ENCODE data around the gene ZNF827.

The ZNF827 gene

GRCh38 chr4:145939441-145939750 is 773 bp upstream of the ZNF827 start:
- TF ChIP-seq GATA3 (IDR thresholded peaks at IDR 0.05; ENCODE audit: low read depth, low read length) (no peak), GATA2 (IDR thresholded peaks at IDR 0.05; ENCODE audit: low read depth, low read length) (no peak)

DNA sequence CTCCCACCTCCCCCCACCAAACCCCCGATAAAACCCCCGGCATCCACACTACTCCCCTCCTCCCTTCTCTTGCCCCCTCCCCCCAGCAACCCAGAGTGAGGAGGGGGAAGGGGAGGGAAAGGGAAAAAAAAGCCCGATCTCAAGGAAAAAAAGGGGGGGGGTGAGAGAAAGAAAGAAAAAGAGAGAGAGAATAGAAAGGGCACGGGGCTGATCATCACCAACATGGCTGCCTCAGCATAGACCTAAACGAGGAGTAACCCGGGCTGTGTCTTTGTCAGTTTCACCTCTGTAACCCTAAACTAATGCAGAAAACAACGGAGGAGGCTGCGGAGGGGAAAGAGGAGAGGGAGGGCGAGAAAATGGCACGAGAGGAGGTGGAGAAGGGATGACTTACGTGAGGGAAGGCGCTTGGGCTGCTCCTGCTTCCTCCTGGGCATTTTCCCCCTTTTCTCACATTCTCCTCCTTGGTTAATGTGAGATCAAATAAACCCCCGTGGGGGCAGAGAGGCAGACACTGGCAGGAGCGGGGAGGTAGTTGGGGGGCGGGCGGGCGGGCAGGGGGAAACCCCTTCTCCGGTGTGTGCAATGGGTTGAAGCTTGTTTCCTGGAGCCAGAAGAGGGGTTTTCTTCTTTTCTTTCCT is 532 bp downstream of the ZNF827 start:
- TF ChIP-seq GATA2 (IDR thresholded peaks at IDR 0.05; ENCODE audit: low read depth, low read length) (no peak), GATA3 (IDR thresholded peaks at IDR 0.05; ENCODE audit: low read depth, low read length) (no peak)

DNA sequence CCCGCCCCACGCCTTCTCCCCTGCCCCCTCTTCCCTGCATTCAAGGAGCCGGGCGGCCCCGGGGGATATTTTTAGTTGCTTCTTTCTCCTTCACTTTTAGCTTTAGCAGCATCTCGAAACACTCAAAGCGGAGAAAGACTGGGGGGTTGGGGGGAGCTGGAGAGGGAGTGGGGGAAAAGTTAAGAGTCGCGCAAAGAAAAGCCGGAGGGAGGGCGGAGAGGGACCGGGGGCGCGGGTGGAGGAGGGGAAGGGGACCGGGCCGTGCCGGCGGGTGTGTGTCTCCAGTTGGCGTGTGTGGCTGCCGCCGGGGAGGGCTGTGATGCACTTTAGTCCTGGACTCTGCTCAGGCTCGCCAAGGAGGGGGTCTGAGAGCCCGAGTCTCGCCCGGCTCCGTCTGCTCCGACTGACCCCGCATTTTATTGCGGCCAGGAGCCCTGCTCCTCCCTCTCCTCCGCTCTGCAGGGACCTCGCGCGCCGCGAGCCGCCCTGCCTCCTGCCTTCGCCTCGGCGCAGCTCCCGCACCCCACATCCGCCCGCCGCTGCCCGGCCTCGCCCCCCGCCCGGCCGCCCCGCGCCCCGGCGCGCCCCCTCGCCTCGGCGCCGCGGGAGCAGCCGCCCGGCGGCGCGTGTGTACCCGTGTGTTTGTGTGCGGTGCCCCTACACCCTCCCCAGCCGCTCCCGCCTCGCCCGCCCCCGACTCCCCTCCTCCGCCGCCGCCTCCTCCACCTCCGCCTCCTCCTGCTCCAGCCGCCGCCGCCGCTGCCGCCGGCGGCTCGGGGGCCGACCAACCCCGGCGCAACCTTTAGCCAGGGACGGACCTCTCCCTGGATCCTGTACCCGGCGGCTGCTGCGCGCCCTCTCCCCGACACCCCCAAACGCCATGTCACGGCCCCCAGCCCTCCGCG is 1.4 kb downstream of the ZNF827 start:
- no peak for TF ChIP-seq GATA2 (IDR thresholded peaks at IDR 0.05; ENCODE audit: low read depth, low read length)

- TF ChIP-seq GATA3 (IDR thresholded peaks at IDR 0.05; ENCODE audit: low read depth, low read length) (no peak), GATA2 (IDR thresholded peaks at IDR 0.05; ENCODE audit: low read depth, low read length) (no peak)
These were observed 2.3 kb downstream of the ZNF827 start for GRCh38 chr4:145936142-145936996.

- TF ChIP-seq GATA3 (IDR thresholded peaks at IDR 0.05; ENCODE audit: low read depth, low read length) = no peak
- TF ChIP-seq GATA2 (IDR thresholded peaks at IDR 0.05; ENCODE audit: low read depth, low read length) = no peak
These were observed 3.1 kb downstream of the ZNF827 start for GRCh38 chr4:145935253-145936141.

GRCh38 chr4:145934434-145935047 is 4.1 kb downstream of the ZNF827 start:
- TF ChIP-seq GATA3 (IDR thresholded peaks at IDR 0.05; ENCODE audit: low read depth, low read length) (no peak), GATA2 (IDR thresholded peaks at IDR 0.05; ENCODE audit: low read depth, low read length) (no peak)

DNA sequence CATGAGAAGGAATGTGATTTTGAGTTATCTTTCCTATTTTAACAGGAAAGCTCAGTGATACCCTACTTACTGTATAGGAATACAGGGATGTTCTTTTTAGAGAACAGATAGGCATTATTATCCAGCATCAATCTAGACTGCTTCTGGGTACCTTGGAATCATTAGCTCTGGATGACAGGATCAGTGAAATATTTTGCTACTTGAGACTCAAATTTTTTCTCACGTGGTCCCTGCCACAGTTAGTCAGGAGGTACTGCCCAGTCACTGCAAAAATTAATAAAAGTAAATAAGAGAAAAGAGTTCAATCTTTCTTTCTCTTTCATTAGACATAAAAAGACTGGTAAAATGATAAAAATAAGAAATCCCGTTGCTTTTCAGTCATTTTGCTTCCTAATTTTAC is 5.5 kb downstream of the ZNF827 start:
- TF ChIP-seq GATA2 (IDR thresholded peaks at IDR 0.05; ENCODE audit: low read depth, low read length) (no peak), GATA3 (IDR thresholded peaks at IDR 0.05; ENCODE audit: low read depth, low read length) (no peak)

GRCh38 chr4:145931403-145931802 is 7.2 kb downstream of the ZNF827 start:
- peak; percentile 53 for TF ChIP-seq GATA2 (IDR thresholded peaks at IDR 0.05; ENCODE audit: low read depth, low read length)
- peak; percentile 76 for TF ChIP-seq GATA3 (IDR thresholded peaks at IDR 0.05; ENCODE audit: low read depth, low read length)

GRCh38 chr4:145930592-145930991 is 8.0 kb downstream of the ZNF827 start:
- TF ChIP-seq GATA3 (IDR thresholded peaks at IDR 0.05; ENCODE audit: low read depth, low read length) (no peak), GATA2 (IDR thresholded peaks at IDR 0.05; ENCODE audit: low read depth, low read length) (no peak)

DNA sequence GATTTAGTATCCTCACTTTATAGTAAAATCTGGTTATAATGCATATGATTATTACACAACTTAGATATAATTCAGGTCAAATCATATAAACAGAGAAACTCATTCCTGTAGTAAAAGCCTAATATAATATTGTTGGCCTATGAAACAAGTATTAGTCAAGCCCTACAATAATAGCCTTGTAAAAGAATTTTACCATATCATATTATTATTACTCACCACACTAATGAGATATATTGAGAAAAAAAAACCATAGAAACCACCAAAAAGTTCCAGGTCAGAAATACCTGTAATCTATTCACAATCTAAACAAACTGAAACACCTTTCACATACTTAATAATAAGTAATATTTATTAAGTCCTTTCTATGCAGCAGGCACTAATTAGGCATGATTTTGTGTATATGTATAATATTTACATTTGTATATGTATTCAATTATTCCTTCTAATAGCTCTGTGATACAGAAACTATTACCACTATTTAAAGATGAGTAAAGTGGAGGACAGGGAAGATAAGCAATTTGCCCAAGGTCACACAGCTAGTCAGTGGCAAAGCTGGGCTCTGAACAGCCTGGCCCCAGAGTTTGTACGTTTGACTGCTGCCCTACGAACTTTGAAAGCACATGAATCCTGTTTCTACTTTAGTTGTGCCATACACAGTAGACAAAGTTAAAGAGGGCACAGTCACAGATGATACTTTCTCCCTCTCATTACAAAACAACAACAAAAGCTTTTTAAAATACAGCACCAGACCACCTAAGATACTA is 9.0 kb downstream of the ZNF827 start:
- TF ChIP-seq GATA3 (IDR thresholded peaks at IDR 0.05; ENCODE audit: low read depth, low read length) = no peak

DNA sequence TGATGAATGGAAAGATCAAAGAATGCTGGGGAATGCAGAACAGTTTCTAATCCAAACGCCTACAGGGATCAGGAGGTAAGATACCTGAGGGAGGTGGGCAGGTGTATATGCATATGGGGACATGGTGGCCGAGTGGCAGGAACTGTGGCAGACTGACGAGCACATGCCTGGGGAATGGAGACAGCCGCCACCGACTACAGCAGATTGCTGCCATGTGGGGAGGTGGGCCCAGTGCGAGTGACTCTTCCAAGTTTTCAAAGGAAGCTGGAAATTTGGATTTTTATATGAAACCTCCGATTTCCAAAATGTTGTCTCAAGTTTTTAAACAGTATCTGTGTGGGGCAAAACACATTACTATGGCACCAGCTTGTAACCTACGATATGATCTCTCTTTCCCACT is 9.9 kb downstream of the ZNF827 start:
- TF ChIP-seq GATA3 (IDR thresholded peaks at IDR 0.05; ENCODE audit: low read depth, low read length) (no peak), GATA2 (IDR thresholded peaks at IDR 0.05; ENCODE audit: low read depth, low read length) (no peak)

GRCh38 chr4:145927030-145927429 is 11.6 kb downstream of the ZNF827 start:
- TF ChIP-seq GATA3 (IDR thresholded peaks at IDR 0.05; ENCODE audit: low read depth, low read length) = no peak
- TF ChIP-seq GATA2 (IDR thresholded peaks at IDR 0.05; ENCODE audit: low read depth, low read length) = no peak

All from SH-SY5Y (cell line).